Caki2 (cell line): ENCODE results near the gene ABCC10. TPM values are rescaled to one million over a fixed set of nuclear protein-coding genes. Genes with fewer than 3 reads are reported as not detected.
A peak's percentile ranks its signal among the peaks of the same experiment; 100 is the strongest.
"Not testable (repeated sequence)": the region's sequence is repeated elsewhere in the genome, so short reads cannot be mapped to it uniquely, and the experiment has no call there.

Source experiments
- DNase-seq: peaks from one replicate; pipeline ENCODE4 v3.0.0-alpha.2; 2015; ENCODE audit warnings: low read depth
- in situ Hi-C: cut with HindIII; loops from 2 replicates; pipeline ENCODE4 v1.10.0; 2016; ENCODE audit warnings: low sequenced_read_pairs, low pct_unique_long_range_greater_than_20kb, mixed read lengths
- total RNA-seq: library from RNA; depleted of rRNA; stranded (reverse); fragments of >200 nt; shearing (Covaris generic); gene quantifications from 2 replicates; pipeline ENCODE4 v1.2.3, GENCODE V29; 2014; ENCODE audit warnings: low replicate concordance

ABCC10 gene
- total RNA-seq, 1 experiment from 2014 or later, result 4.5 TPM

- peak; percentile 26 for DNase-seq
- in situ Hi-C loops, result no loop called here
These were observed 28.4 kb downstream of the ABCC10 start, which contains the start of gene DLK2 for GRCh38 chr6:43455531-43456428. Gene DLK2, minus strand, starts transcription at chr6:43455548. Its CDS starts 723 bp downstream, at chr6:43454825.

- in situ Hi-C loops, result no loop called here
- DNase-seq, result no peak
These were observed 30.3 kb downstream of the ABCC10 start for GRCh38 chr6:43457643-43458042.

- in situ Hi-C loops, DNase-seq: not testable (repeated sequence)
These were observed 30.8 kb downstream of the ABCC10 start for GRCh38 chr6:43458154-43458553.

- in situ Hi-C loops, result no loop called here
These were observed 32.2 kb downstream of the ABCC10 start for GRCh38 chr6:43459535-43459934.

GRCh38 chr6:43460032-43460431 lies 32.7 kb downstream of the ABCC10 start:
- DNase-seq, result no peak
- in situ Hi-C loops, result no loop called here

More at GRCh38 chr6:43459535-43459934, 32.2 kb downstream of the ABCC10 start:
- DNase-seq, result no peak

- in situ Hi-C loops, result no loop called here
- DNase-seq, result no peak
These were observed 34.6 kb downstream of the ABCC10 start for GRCh38 chr6:43461936-43462335.

- DNase-seq, result no peak
- in situ Hi-C loops, result no loop called here
These were observed 37.0 kb downstream of the ABCC10 start for GRCh38 chr6:43464337-43464736.

GRCh38 chr6:43465948-43466347 lies 38.6 kb downstream of the ABCC10 start:
- in situ Hi-C loops, result no loop called here
- no peak for DNase-seq

GRCh38 chr6:43467265-43467664 lies 39.9 kb downstream of the ABCC10 start:
- DNase-seq, in situ Hi-C loops: not testable (repeated sequence)

GRCh38 chr6:43467752-43468151 lies 40.4 kb downstream of the ABCC10 start:
- in situ Hi-C loops, result no loop called here
- DNase-seq, result no peak

- in situ Hi-C loops, result no loop called here
- DNase-seq, result no peak
These were observed 40.9 kb downstream of the ABCC10 start for GRCh38 chr6:43468240-43468639.

- in situ Hi-C loops, result no loop called here
These were observed 41.7 kb downstream of the ABCC10 start for GRCh38 chr6:43468748-43469681.

GRCh38 chr6:43469947-43470346 lies 42.6 kb downstream of the ABCC10 start:
- no peak for DNase-seq
- in situ Hi-C loops, result no loop called here

More at GRCh38 chr6:43468748-43469681, 41.7 kb downstream of the ABCC10 start:
- DNase-seq, result no peak

GRCh38 chr6:43471399-43471798 lies 44.1 kb downstream of the ABCC10 start:
- in situ Hi-C loops, result no loop called here
- no peak for DNase-seq

- in situ Hi-C loops, result no loop called here
- no peak for DNase-seq
These were observed 45.2 kb downstream of the ABCC10 start for GRCh38 chr6:43472515-43472914.

GRCh38 chr6:43475516-43475915 lies 48.2 kb downstream of the ABCC10 start:
- no peak for DNase-seq
- in situ Hi-C loops, result no loop called here

- no peak for DNase-seq
- in situ Hi-C loops, result no loop called here
These were observed 49.4 kb downstream of the ABCC10 start for GRCh38 chr6:43476746-43477145.

GRCh38 chr6:43477235-43478007 lies 50.1 kb downstream of the ABCC10 start, which contains the start of gene TJAP1:
Gene TJAP1, plus strand, starts transcription at chr6:43477570. Its CDS starts 21,432 bp downstream, at chr6:43499002.
- in situ Hi-C loops, result no loop called here
- peak; percentile 72 for DNase-seq
